Endodermal cell (in vitro differentiated cells): ENCODE results near the gene YIPF1. TPM values are rescaled to one million over a fixed set of nuclear protein-coding genes. Genes with fewer than 3 reads are reported as not detected.

ENCODE experiments used
- DNase-seq: peaks from one replicate; pipeline ENCODE4 v3.0.0-alpha.2; 2017
- H3K27ac ChIP-seq: 2 replicates; pipeline ENCODE4 v1.5.1; 2013; ENCODE audit warnings: mild to moderate bottlenecking, low read depth, low read length, moderate library complexity
- H3K27me3 ChIP-seq: 2 replicates; pipeline ENCODE4 v1.6.1; 2013; ENCODE audit warnings: mild to moderate bottlenecking, low read length, moderate library complexity; ENCODE audit not compliant: insufficient read depth, control insufficient read depth, poor library complexity, severe bottlenecking
- H3K36me3 ChIP-seq: 2 replicates; pipeline ENCODE4 v1.7.0; 2013; ENCODE audit warnings: mild to moderate bottlenecking, low read length, moderate library complexity; ENCODE audit not compliant: control insufficient read depth, insufficient read depth
- H3K4me1 ChIP-seq: one replicate; pipeline ENCODE4 v1.7.0; 2013; ENCODE audit warnings: low read length; ENCODE audit not compliant: control insufficient read depth, insufficient read depth
- H3K4me3 ChIP-seq: 2 replicates; pipeline ENCODE4 v1.5.1; 2013; ENCODE audit warnings: mild to moderate bottlenecking, low read length, moderate library complexity
- H3K9ac ChIP-seq: 2 replicates; pipeline ENCODE4 v1.6.1; 2013; ENCODE audit warnings: mild to moderate bottlenecking, low read length, moderate library complexity; ENCODE audit not compliant: poor library complexity, severe bottlenecking; ENCODE audit errors: extremely low read depth
- H3K9me3 ChIP-seq: 2 replicates; pipeline ENCODE4 v1.6.1; 2013; ENCODE audit warnings: mild to moderate bottlenecking, low read length, moderate library complexity; ENCODE audit not compliant: control insufficient read depth
- H3K27ac Mint-ChIP-seq: 2 replicates; pipeline ENCODE4 v1.8.0; 2020; ENCODE audit warnings: mixed read lengths
- H3K27me3 Mint-ChIP-seq: 2 replicates; pipeline ENCODE4 v1.8.0; 2021; ENCODE audit warnings: mild to moderate bottlenecking, mixed read lengths; ENCODE audit not compliant: insufficient read depth
- H3K36me3 Mint-ChIP-seq: 2 replicates; pipeline ENCODE4 v1.8.0; 2020; ENCODE audit warnings: low read depth, mixed read lengths
- H3K4me1 Mint-ChIP-seq: 2 replicates; pipeline ENCODE4 v1.8.0; 2020; ENCODE audit warnings: mixed read lengths
- H3K4me3 Mint-ChIP-seq: 2 replicates; pipeline ENCODE4 v1.8.0; 2020; ENCODE audit warnings: mild to moderate bottlenecking, moderate library complexity, mixed read lengths
- H3K9me3 Mint-ChIP-seq: 2 replicates; pipeline ENCODE4 v1.8.0; 2020; ENCODE audit warnings: mild to moderate bottlenecking, mixed read lengths
- CTCF ChIP-seq: fragments of 200-600 bp; sonication (generic); conservative IDR thresholded peaks from 2 replicates; pipeline ENCODE4 v1.5.0; 2021; ENCODE audit warnings: antibody characterized with exemption, mild to moderate bottlenecking
- WGBS, 2 experiments: methylation state at CpG; one replicate each; pipeline versions ENCODE4 v1.1.5 to v1.1.7; 2013; ENCODE audit warnings: missing lambda C conversion rate in 2 of 2, mixed read lengths in 1 of 2; ENCODE audit not compliant: insufficient coverage in 1 of 2, insufficient read length in 1 of 2; 5-methylcytosine and 5-hydroxymethylcytosine counted together
- total RNA-seq, 2 donors: library from RNA; stranded (reverse); fragmentation: NEBNext Ultra II Directional in 1 of 2; extraction: Animal tissue kit (Norgen Biotek cat#: 25700) in 1 of 2; gene quantifications; 2 replicates in 1 of 2; 3 replicates in 1 of 2; pipeline ENCODE4 v1.2.1, GENCODE V29; 2021

The YIPF1 gene
- total RNA-seq, 2 donors from 2014 or later = 32.7 to 32.8 TPM

GRCh38 chr1:53899206-53899628, 9.6 kb upstream of the YIPF1 start:
- TF ChIP-seq CTCF = no peak
- Mint-ChIP-seq H3K4me3 (no peak overlapping the region), H3K9me3 (no peaks in the 10 kb centered on the region), H3K36me3 (no peaks in the 10 kb centered on the region), H3K4me1 (peaks cover 4% of the 10 kb centered on the region), H3K27ac (no peak overlapping the region), H3K27me3 (peaks cover 10% of the 10 kb centered on the region)
- no peak overlapping the region for H3K27ac ChIP-seq
- 82 to 83% methylated on average over 1 to 2 of the region's 2 CpGs for WGBS, 2 experiments
- H3K9me3 ChIP-seq = no peaks in the 10 kb centered on the region
- no peak for DNase-seq
- H3K27me3 ChIP-seq = no peaks in the 10 kb centered on the region
- H3K4me1 ChIP-seq = no peaks in the 10 kb centered on the region
- H3K36me3 ChIP-seq = no peaks in the 10 kb centered on the region
- no peak overlapping the region for H3K9ac ChIP-seq
- no peak overlapping the region for H3K4me3 ChIP-seq

GRCh38 chr1:53896635-53897229, 7.1 kb upstream of the YIPF1 start:
- WGBS, 2 experiments = 75 to 92% methylated on average over 2 of the region's 2 CpGs
- no peak overlapping the region for H3K4me3 ChIP-seq
- no peak overlapping the region for H3K27ac Mint-ChIP-seq
- peaks cover 3% of the 10 kb centered on the region for H3K4me1 Mint-ChIP-seq
- H3K36me3 ChIP-seq = no peaks in the 10 kb centered on the region
- no peak overlapping the region for H3K27ac ChIP-seq
- no peaks in the 10 kb centered on the region for H3K36me3 Mint-ChIP-seq
- no peaks in the 10 kb centered on the region for H3K9me3 Mint-ChIP-seq
- no peaks in the 10 kb centered on the region for H3K9me3 ChIP-seq
- H3K9ac ChIP-seq = no peak overlapping the region
- peaks cover 2% of the 10 kb centered on the region for H3K4me1 ChIP-seq
- no peaks in the 10 kb centered on the region for H3K27me3 ChIP-seq
- H3K4me3 Mint-ChIP-seq = no peak overlapping the region
- no peak for DNase-seq
- TF ChIP-seq CTCF = no peak
- H3K27me3 Mint-ChIP-seq = peaks cover 10% of the 10 kb centered on the region

GRCh38 chr1:53895421-53895820, 5.8 kb upstream of the YIPF1 start:
- Histone ChIP-seq H3K4me1 (peaks cover 12% of the 10 kb centered on the region), H3K4me3 (no peak overlapping the region), H3K27ac (no peak overlapping the region), H3K36me3 (no peaks in the 10 kb centered on the region), H3K9me3 (no peaks in the 10 kb centered on the region), H3K9ac (no peak overlapping the region), H3K27me3 (no peaks in the 10 kb centered on the region)
- 88 to 97% methylated on average over 6 of the region's 6 CpGs for WGBS, 2 experiments
- Mint-ChIP-seq H3K36me3 (no peaks in the 10 kb centered on the region), H3K4me3 (no peak overlapping the region), H3K27ac (no peak overlapping the region), H3K9me3 (no peaks in the 10 kb centered on the region), H3K27me3 (peaks cover 10% of the 10 kb centered on the region), H3K4me1 (peaks cover 15% of the 10 kb centered on the region)
- no peak for TF ChIP-seq CTCF
- peak; percentile 38 for DNase-seq
